Fibroblast of mammary gland (primary cell): ENCODE data around the gene FAM234B.
A peak's percentile ranks its signal among the peaks of the same experiment; 100 is the strongest.

Source experiments
- DNase-seq: peaks from one replicate; pipeline ENCODE4 v3.0.0-alpha.2; 2010; ENCODE audit warnings: low read depth
- H3K4me3 ChIP-seq: 2 replicates; pipeline ENCODE4 v1.5.1; 2011; ENCODE audit warnings: low read depth, mild to moderate bottlenecking, low read length, moderate library complexity; ENCODE audit not compliant: control insufficient read depth
- CTCF ChIP-seq: conservative IDR thresholded peaks from 2 replicates; pipeline ENCODE4 v1.5.1; 2011; ENCODE audit warnings: low read depth, low read length, inconsistent platforms; ENCODE audit not compliant: control insufficient read depth, insufficient read depth

FAM234B gene, protein sequence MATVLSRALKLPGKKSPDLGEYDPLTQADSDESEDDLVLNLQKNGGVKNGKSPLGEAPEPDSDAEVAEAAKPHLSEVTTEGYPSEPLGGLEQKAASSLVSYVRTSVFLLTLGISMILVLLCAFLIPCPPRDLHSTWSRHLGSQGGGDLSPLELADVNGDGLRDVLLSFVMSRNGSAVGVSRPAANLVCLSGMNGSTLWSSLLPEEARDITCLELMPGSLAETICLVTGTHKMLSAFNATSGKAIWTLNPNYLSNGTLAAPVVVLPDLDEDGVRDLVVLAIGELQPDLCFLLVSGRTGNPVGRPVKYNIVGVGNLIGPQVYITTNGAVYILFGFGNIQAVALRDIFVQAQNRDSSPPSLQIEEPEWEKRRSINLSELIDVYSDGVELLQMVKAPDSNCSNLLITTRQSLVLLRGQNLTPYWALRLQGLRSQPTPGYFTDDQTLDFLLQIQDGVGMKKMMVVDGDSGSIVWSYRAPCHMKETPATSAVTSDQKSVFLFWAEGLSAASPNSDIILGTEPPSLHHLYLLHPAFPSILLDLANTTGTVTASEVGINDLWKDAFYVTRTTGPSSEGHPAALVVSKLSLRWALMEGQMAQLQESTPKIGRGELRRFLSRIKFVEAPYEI

DNA sequence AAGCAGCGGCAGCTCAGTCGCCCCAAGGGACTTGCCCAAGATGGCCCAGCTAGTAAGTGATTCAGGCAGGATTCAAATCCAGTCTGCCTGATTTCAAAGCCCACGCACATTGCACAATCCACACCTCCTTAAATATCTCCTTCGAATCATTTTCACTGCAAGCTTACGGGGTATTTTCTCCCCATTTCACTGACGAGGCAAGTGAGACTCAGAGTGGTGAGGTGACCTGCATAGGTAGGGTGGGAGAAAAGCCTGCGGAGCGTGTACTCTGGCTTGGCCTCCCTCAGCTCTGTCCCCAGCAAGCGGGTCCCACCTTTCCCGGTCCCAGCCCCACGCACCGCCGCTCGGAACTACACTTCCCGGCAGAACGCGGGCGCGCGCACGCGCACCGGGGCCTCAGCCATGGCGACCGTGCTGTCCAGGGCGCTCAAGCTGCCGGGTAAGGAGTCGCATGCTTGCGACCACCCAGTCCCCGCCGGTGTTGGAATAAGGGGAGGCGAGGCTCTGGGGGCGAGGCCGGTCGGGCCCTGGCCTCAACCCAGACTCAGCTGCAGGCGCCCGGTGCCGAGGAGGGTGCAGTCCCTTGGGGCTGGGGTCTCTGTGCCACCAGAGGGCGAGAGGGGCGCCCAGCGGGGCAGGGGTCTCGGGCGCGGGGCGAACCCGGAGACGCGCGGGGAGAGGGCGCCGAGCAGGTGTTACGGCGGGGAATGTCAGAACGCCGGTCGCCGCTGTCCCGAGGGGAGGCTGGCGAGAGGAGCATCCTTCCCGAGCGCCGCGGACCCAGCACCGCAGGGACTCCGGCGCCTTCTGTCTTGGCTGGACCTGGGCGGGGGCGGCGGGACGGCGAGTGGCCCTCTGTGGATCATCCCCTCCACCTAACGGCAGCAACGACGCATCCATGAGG, at the start of gene FAM234B:
TSS of gene FAM234B (plus strand) at position 380 of the 904 bp plus-strand sequence. CDS start at position 403, 23 bp downstream.
- TF ChIP-seq CTCF, result no peak
- DNase-seq, result peak; percentile 88
- H3K4me3 ChIP-seq, result peak within 1 kb of the TSS; percentile 86

DNA sequence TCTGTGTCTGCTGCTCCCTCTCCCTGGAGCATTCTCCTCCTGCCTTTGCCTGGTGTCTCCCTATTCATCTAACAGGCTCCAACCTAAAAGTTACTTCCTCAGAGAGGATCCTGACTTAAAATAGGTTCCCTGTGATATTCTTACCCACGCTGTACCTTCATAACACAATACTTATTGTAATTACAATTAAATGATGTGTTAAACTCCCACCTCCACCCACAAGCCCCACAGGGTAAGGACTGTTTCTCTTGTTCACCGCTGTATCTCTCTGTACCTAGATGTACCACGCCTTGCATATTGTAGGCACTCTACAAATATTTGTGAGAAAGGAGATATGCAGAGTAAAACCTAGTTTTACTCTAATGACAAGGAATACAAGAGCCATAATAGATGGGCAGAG, 49.1 kb upstream of the FAM234B start:
- TF ChIP-seq CTCF, result no peak
- H3K4me3 ChIP-seq, result no peak overlapping the region
- no peak for DNase-seq

DNA sequence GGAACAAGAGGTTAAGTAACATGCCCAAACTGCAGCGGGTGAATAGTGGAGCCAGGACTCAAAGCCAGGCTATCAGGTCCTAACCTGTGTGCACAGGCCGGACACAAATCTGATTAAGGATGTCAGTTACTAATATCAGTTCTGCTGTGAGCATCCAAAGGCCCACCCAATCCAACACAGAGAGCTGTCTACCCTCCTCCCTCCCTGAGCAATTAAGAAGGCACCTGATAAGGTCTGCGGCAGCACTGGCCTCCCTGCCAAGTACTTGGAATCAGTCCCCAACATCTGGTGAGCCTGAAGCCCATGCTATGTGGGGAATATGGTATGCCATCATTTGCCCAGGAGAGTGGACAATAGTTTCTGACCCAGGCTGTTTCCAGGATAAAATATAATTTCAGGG, 48.0 kb upstream of the FAM234B start:
- no peak for TF ChIP-seq CTCF
- no peak overlapping the region for H3K4me3 ChIP-seq
- no peak for DNase-seq

DNA sequence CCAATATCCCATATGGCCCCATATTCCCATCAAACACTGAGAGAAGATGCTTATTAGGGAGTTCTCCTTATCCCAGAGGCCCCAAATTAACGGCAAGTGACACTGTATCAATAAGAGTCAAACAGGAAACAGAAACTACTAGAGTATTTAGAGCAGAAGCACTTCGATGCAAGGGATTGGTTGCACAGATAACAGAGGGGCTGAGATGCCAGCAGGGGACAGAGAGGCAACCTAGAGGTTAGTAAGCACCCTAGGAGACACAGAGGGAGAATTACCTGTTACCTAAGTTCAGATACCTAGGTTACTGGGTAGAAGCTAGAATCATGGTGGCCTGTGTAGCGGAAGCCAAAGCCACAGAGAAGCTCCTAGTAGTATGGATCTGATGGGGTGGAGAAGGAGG, 47.0 kb upstream of the FAM234B start:
- DNase-seq, result no peak
- no peak for TF ChIP-seq CTCF
- no peak overlapping the region for H3K4me3 ChIP-seq

DNA sequence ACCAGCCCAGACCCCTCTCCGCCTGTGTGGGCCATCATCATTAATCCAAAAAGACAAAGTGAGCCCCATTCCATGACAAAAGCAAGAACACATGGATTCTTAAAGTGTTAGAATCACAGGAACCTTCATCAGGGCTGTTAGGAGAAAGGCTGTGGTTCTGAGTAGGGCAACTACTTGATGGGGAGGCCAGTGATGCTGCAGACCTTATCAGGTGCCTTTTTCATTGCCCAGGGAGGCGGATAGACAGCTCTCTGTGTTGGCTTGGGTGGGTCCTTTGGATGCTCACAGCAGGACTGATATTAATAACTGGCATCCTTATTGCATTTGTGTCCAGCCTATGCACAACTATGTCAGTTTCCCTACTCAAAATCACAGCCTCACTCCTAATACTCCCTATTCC, 46.4 kb upstream of the FAM234B start:
- no peak overlapping the region for H3K4me3 ChIP-seq
- TF ChIP-seq CTCF, result no peak
- DNase-seq, result no peak

DNA sequence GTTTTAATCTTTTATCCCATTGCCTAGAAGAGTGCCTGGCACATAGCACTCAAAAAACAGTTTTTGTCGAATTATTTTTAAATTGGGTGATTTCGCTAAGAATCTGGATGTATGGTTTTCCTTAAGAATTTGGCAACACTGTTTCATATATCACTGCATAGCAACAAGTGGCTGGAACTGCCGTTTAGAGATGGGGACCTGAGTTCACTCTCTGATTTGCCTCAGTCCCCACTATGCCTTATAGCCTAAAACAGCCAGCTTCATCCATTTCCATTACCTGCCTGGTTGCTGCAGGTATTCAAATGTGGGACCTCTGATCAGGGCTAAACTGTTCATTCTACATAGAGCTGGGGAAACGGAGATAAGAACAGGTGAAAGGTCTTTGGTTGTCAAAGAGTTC, 45.9 kb upstream of the FAM234B start:
- H3K4me3 ChIP-seq, result no peak overlapping the region
- no peak for TF ChIP-seq CTCF
- no peak for DNase-seq
